GM21423 (cell line): ENCODE measurements around the gene BACH2.

Experiments used
- ATAC-seq: cut with Tn5 transposase; IDR thresholded peaks from one replicate; pipeline ENCODE4 v1.9.1; 2021; ENCODE audit warnings: mild to moderate bottlenecking, moderate library complexity; ENCODE audit not compliant: unreplicated experiment

Gene BACH2

DNA sequence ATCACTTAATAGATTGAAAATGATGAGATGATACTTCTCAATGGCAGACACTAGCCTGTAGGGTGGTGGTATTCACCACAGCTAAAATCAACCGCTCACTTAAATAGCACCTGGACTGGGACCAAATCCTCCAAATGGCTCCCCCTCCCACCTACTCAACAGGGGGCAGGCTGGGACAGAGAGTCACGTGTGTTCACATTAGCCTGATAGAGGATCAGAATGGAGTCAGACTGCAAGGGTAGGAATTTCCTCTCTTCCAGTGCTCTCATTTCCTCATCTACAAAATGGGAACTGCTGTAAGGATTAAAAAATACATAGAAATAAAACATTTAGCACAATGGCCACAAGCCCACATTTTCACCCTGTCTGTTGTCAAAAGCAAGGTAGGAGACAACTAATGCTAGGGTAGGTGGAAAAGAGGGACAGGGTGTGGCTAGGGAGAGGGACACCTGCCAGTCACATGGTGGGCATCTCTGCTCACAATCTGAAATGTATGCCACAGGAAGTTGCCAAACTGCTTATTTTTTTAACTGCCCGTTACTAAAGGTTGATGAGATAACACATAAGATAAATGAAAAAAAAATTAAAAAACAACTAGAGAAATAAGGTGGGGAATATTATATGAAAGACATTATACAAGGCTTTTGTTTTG lies 55.3 kb downstream of the BACH2 start:
- no peak for ATAC-seq

DNA sequence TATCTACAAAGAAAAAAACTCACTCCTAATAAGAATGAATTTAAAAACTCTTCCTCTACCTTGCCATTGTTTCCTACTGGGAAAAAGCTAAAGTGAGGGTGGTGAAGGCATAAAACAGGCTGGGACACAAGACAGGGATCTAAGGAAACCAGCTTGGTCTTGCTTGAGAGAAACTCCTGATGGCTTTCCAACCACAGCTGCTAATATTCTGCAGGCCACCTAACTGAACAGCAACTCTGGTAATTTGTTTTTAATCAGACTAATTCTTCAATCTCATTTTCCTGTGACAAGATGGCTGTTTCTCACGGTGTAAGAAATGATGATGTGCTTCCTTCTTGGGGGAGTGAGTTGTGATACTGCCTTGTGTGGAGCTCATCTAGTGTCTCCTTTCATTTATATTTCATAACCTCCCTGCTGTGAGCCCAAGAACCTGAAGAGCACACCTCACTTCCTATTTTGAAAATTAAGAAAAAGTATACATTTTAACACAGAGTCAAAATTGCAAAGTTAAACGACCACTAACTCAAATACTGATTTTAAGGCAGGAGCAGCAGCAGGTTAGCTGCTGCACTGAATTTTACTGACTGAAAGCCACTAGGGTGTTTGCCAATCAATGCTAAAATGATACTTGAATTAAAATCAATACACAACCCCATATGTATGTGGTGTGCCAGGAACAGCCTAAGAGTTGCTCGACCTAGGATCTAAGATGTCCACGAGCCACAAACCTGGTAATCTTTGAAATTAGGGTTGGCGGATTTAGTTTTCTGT lies 58.0 kb downstream of the BACH2 start:
- no peak for ATAC-seq

DNA sequence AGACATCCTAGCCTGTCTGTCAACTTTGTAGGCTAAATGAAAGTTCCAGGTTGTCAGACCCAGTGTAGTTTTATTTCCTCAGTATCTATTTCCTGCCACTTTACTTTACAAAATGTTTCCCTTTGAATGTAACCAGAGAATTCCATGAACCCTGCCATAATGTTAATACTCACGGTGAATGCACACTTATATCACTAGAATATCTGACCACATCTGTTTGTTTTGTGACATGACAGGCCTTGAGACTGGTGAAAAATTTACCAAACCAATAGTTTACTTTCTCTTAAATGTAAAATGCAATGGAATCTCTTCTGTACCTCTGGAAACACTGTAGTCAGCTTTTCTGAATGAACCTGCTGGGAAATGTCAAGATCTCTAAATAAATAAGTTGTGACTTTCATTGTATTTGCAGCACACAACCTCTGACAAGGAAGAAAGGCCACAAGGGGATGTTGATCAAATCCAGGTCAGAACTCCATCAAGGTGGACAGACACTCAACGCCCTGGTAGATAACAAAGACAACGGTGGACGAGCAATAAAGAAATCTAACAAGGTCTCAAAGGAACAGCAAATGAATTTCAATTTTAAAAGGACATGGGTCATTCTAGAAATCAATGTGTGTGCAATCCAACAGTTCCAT lies 59.2 kb downstream of the BACH2 start:
- ATAC-seq = no peak

DNA sequence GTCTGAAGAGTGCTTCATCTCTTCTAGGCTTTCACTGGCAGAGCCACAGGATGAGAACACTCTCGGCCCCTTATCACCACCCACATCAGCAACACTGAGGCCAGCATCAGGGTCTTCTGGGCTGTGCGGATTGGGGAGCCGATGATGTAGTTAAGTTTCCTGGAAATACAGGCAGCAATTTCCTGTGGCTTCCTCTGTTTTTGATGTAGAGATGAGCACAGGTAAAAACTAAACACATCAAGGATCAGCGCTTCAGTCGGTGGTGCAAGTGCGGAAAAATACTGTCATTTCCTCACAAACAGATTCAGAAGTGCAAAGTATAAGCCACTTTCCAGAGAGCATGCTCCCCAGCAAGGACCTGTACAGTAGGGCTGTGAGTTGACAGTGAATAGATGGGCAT lies 62.6 kb downstream of the BACH2 start:
- no peak for ATAC-seq

DNA sequence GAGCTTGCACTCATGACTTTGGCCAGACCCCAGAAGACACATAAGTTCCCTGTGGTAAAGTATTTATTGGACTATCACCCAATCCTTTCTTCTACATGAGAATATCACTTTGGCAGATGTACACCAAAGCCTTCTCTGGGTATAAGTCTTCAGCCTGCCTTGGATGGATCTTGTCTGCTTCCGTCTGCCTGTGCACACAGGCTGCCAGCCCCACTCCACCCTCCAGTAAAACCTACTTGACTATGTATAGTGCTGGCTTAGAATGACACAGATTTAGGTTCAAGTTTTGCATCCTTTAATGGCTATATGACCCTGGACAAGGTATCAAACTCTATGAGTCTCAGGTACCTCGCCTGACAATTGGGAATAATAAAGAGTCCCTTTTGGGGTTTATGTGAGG lies 63.4 kb downstream of the BACH2 start:
- no peak for ATAC-seq

DNA sequence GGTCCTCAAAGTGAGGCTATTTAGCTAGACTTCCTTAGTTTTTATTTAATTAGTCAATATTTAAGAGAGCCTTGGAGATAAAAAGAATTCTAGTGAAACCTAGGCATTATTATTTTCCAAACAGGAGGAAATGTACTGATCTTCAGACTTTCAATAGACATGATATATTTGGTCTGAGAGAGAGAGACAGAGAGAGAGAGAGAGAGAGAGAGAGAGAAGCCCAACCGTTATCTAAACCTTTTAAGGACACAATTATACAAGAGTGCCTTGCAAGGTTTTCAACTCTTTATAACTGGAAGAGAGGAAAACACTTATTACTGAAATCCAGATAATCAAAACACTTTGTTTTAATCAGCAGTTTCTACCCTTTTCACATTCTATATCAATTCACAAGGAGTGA lies 64.8 kb downstream of the BACH2 start:
- no peak for ATAC-seq

DNA sequence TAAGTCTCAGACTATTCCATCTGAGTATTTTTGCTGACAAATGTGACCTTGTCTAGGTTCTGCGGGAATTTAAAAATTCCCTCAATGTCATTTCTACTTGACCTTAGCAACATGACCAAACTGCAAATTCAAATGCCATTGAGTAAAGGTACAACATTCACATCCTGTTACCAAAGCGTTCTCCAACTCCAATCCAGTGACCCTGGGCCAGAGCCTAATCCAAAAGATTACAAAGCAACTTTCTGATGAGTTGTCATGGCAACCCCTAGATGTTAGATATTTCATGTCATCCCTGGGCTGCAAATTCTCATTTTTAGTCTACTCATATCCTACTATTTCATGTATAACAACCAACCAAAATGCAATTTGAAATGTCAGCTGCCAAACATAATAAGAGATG lies 65.3 kb downstream of the BACH2 start:
- ATAC-seq = no peak

DNA sequence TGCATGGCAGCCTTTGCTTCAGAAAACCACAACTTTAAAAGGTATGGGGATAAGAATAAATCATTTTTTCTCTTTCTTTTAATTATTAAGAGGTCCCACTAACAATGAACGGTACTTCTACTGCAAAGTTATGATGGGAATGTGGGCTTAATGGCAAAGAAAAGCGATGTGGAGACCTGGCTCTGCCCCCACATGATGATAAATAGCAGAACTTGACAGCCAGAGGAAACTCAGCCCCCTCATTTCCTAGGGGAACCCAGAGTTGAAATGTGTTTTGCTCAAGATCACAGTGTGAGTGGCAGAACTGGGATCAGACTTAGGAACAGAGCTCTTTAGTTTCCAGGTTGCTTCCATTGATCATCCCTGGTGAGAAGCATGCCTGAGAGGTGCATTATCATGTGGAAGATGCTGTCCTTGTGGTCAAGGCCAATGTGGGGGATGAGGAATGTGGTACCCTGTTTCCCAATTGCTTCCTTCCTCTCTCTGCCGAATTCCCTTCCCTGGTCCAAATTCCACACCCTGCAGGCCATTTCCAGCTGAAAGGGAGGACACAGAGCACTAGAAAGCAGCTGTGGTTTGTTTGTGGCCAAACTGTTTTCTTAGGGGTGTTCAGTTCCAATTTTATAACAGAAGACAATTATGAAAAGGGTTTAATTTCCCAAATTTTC lies 66.0 kb downstream of the BACH2 start:
- ATAC-seq = no peak

DNA sequence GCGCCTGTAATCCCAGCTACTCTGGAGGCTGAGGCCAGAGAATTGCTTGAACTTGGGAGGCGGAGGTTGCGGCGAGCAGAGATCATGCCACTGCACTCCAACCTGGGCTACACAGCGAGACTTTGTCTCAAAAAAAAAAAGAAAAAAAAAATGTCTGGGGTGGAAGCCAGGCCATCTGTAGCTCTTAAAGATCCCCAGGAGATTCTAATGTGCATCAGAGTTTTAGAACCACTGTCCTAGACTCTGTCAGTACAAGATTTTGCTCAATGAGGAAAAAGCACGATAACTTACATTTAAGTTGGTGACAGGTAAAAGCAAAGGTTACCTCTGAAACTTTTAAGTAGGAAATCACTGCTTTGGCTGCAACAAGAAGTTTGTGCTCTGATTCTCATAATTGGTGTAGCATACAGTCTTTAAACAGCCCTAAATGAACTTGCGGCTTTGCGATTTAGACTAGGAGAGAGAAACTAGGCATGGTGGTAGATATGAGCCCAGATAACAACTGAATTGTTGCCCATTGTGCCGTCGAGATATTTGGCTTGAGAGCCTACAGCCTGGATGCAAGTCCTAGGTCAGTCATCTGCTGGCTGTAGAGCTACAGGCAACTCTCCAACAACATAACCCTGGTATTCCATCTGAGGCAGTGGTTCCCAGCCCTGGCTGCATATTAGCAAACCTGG lies 67.2 kb downstream of the BACH2 start:
- ATAC-seq = no peak

DNA sequence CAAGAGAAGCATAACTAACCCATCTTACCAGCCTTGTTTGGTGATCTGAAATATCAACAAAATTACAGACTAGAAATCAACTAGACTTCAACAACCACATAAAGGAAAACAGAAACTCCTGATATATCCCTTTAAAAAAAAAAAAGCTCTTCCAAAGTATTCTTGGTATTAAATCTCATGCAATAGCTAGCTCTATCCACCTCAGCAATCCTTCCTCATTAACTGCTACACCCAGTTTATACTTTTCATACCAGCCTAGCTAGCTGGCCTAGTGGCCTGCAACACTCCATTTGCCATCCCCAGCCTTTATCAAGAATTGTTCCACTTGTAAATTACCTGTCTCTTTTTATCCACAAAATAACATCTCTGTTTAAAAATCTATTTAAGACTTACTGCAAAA lies 69.0 kb downstream of the BACH2 start:
- ATAC-seq = no peak

DNA sequence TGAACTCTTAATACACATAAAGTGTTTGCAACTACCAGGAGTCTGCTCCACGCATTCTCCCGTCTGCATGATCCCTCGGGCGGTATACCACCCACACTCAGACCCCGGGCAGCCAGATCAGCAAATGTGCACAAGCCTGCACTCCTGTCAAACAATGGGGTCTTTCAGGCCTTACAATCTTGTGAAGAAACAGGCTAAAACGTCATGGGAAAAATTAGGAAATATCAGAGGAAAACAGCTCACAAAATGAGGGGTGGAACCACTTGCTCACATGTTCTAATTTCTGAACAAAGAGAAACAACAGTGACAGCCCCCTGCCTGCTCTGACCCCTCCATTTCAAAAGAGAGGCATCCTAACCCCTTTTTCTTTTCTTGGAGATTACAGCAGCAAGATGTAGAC lies 69.4 kb downstream of the BACH2 start:
- no peak for ATAC-seq

DNA sequence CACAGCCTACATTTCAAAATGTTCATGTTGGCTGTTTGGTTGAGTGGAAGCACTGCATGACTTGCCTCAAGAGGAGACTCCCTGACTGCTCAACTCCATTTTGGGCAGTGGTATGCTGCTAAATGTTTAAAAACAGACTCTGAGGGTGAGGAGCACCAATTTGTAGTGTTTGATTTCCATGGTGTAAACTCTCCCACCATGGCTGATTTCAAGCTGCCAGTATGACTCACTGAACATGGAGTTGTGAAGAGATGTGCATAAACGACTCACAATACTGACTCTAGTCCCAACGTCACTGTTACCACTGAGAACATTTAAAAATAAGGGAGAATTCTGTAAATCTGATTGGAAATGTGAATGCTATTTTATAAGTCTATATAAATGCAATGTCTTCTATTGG lies 70.4 kb downstream of the BACH2 start:
- no peak for ATAC-seq

DNA sequence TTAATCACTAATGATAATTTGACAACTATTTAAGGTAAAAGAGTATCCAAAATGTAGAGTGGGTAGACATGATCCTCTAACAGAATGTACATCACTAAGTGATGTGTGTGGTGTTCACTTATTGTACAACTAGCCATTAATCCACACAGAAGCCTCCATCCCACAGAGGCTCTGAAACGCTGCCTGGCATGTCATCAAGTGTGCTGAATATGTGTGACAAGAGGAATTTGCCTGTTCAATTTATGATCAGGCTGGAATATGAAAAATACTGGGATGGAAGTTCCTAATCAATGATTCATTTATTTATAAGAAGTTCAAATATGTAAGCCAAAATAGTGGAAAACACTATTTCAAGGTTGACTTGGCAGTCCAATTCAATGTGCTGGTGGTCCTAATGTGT lies 72.4 kb downstream of the BACH2 start:
- no peak for ATAC-seq

DNA sequence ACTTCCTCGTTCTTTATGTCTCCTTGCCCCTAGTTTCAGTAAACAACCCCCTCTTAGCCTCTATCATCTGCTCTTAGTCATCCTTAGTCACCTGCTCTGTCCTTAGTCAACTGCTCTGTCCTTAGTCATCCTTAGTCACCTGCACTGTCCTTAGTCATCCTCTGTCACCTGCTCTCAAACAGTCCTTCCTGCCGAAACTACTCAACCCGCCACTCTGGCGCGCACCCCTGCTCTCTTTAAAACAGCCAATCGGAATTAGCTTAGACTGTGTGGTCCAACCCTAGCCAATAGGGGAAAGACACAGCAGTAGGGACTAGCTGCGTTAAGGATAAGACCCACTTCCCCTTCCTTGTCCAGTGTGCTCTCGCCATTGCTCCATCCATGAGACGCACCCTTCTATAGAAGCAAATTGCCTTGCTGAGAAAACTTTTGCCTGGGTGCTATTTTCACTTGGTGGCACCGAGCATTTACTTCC lies 73.9 kb downstream of the BACH2 start:
- ATAC-seq = no peak

DNA sequence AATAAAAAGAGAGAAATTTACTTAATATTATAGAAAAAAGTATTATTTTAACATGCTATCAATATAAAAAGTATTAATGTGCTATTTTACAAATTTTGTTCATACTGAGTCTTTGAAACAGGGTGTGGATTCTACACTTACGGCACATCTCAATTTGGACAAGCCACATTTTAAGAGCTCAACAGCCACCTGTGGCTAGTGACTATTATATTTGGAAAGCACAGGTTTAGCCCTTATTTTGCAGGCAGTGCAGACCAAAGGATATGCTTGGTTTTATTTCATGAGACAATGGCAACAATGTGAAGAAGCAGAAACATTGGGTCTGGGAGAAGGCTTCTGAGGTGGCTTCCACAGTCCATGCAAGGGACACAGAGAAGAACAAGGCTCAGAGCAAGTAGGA lies 74.6 kb downstream of the BACH2 start:
- ATAC-seq = no peak

DNA sequence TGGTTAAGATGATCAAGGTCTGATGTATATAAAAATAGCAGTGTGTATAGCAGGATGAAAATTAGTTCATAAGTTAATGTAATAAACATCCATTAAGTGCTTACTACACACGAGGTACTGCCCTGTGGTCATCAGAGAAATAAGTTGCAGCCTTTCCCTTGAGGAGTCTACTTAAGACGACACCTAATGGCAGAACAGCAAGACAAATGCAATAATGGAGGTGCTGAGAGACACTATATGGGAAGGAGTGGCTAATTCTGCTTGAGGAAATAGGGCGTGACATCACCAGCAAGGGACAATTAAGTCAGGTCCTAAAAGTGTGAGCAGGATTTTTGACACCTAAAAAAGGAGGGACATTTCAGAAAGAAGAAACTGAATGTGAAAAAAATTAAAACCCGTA lies 75.2 kb downstream of the BACH2 start:
- ATAC-seq = no peak

DNA sequence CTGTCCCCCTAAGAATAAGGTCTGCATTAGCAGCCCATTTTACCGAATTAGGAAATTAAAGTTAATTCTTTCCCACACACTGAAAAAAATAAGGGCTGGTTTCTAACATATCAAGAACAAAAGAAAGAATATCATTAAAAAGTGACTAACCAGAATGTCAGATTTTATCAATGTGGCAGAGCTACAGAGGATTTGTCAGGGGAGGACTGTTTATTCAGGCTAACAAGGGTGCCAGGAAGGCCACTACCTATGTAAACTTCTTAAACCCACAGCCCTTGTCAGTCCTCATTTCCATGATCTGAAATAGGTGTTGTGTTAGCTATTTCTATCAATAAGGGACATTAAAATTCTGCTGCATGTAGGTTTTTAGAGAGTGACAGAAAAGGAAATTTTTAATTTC lies 76.4 kb downstream of the BACH2 start:
- no peak for ATAC-seq

DNA sequence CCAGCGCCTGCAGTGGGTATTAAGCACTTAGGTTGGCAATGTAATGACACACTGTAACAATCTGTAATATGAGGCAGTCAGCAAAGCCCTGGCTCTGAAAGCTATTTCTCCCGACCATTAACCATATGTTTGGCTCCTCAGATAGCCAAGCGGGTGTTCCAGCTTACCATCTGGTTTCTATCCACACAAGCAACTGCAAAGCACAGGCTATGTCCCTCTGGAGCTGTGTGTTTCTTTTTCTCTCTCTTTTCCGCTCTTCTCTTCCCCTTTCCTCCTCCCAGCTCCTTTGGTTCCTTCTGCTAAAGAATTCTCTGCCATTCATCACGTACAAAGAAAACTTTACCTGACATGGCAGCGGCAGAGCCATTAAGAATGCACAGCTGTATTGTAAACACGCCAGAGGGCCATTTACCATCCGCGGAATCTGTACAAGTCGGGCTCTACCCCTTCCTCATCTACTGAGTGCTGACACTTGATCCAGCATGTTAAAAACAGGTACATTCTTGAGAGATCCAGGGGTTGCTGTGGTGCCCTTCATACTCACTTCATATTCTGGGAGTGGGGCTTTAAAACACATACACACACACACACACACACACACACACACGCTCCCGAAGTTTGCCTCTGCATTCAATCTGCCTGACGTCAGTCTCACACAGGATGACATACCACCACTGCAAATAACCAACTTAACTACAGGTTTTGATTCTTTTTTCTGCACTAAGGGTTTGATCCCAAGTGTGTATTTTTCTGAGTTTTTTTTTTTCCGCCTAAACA lies 77.2 kb downstream of the BACH2 start:
- no peak for ATAC-seq

DNA sequence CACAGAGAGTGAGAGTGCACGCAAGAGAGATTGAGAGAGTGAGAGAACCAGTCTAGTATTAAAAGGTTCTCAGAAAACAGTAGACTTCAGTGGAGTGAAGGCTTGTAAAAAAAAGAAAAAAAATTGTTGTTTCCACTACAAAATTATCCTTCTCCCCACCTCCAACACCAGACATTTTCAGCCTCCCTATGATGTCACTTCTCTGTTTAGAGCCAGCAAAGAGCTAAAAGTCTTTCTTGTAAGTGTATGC lies 77.8 kb downstream of the BACH2 start:
- no peak for ATAC-seq

DNA sequence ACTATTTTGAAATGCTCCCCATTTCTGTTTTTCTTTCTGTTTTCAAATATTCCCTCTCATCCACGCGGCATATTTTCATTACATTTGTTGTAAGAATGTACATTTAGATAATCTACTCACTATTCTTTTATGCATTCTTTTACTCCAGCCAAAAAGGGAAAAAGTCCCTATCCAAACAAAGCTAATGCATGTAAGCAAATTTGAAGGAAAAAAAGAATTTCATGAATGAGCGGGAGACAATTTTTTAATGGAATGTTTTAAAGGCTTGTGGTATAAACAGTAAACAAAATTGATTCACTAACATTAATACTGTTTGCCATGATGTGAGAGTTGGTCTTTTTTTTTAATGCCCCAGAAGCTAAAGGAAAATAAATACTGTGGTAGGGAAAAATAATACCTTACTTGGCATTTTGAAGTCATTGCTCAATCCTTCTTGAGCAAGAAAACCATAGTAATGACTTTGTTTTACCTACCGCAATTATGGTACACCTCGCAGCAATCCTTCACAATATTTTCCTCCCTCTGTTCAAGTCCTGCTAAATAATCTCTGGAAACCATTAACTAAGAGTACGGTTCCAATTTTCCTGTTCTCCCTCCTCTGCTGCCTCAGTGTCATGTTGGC lies 79.0 kb downstream of the BACH2 start:
- no peak for ATAC-seq
